ENCODE measurements around the gene ZNF853.
"Not testable (repeated sequence)": the region's sequence is repeated elsewhere in the genome, so short reads cannot be mapped to it uniquely, and the experiment has no call there.

Gene ZNF853

DNA sequence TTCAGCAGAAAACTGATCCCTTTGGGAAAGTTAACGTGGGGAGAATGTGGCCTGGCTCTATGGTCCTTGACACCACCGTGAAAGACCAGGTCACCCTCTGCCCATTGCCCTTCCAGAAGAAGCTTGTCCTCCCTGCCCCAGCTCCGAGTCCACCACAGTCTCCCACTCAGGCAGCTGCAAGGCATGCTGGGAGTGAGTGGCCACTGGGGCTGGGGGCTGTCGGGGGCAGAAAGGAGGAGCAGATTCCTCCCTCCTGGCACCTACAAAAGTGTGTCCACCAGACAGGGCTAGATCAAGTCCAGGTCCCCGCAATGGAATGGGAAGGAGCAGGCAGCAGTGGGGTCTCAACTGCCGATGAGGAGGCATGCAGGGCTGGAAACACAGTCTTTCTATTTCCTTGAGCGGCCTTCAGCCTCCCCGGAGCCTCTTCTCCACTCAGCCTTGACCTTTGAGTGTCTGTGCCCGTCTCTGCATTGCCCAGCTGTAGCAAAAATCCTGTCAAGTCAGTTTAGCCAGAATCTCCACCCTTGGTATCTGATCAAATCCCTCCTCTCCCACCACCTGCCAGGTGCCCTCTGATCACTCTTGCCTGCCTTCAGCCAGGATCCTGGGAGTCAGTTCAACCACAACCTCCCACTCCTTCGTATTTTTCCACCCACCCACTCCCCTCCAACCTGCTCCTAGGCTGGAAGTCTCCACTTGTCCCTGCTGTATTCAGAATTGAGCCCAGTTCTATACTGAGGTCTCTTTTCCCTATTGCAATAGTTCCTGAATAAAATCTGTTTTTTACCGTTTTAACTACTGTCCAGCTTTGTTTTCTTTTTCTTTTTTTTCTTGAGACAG lies 14.8 kb downstream of the ZNF853 start:
- DNase-seq: no peak
- in situ Hi-C loops (cut with MboI; ENCODE audit: low pct_unique_long_range_greater_than_20kb, low sequenced_read_pairs): no loop called here

DNA sequence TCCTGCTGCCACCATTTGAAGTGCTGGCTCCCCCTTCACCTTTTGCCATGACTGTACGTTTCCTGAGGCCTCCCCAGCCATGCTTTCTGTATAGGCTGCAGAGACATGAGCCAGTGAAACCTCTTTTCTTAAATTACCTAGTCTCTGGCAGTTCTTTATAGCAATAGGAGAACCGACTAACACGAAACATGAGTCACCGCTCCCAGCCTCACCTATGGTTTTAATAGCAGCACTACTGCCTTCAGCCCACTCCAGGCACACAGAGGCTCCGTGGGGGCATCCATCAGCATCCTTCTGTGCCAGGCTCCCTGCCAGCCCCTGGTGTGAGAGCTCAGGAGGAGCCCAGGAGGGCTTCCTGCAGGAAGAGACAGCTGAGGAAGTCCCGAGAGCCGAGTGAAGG lies 16.2 kb downstream of the ZNF853 start:
- DNase-seq: no peak
- in situ Hi-C loops (cut with MboI; ENCODE audit: low pct_unique_long_range_greater_than_20kb, low sequenced_read_pairs): no loop called here

DNA sequence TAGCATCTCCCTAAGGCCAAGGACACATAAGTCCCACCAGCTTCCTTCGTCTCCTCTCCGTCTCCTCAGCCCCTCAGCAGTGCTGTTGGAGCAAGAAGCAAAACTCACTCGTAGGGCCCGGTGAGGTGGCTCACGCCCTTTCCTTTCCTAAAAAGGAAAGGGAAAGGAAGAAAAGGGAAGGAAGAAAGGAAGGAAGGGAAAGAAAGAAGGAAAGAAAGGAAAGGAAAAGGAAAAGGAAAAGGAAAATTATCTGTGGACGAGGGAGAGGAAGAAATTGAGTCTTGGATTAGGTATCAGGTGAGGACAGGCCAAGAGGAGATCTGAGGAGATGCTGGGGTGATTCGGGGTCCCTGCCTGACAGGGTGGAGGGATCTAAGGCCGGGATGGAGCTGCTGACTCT lies 18.6 kb downstream of the ZNF853 start:
- in situ Hi-C loops (cut with MboI; ENCODE audit: low pct_unique_long_range_greater_than_20kb, low sequenced_read_pairs): no loop called here
- no peak for DNase-seq

DNA sequence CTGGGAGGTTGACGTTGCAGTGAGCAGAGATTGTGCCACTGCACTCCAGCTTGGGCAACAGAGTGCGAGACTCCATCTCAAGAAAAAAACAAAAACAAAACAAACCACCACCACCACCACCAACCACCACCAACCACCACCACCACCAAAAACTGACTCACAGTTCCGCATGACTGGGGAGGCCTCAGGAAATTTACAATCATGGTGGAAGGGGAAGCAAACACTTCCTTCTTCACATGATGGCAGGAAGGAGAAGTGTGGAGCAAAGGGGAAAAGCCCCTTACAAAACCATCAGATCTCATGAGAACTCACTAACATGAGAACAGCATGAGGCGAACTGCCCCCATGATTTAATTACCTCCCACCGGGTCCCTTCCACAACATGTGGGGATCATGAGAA lies 19.6 kb downstream of the ZNF853 start:
- in situ Hi-C loops (cut with MboI; ENCODE audit: low pct_unique_long_range_greater_than_20kb, low sequenced_read_pairs): not testable (repeated sequence)
- DNase-seq: peak; percentile 79

DNA sequence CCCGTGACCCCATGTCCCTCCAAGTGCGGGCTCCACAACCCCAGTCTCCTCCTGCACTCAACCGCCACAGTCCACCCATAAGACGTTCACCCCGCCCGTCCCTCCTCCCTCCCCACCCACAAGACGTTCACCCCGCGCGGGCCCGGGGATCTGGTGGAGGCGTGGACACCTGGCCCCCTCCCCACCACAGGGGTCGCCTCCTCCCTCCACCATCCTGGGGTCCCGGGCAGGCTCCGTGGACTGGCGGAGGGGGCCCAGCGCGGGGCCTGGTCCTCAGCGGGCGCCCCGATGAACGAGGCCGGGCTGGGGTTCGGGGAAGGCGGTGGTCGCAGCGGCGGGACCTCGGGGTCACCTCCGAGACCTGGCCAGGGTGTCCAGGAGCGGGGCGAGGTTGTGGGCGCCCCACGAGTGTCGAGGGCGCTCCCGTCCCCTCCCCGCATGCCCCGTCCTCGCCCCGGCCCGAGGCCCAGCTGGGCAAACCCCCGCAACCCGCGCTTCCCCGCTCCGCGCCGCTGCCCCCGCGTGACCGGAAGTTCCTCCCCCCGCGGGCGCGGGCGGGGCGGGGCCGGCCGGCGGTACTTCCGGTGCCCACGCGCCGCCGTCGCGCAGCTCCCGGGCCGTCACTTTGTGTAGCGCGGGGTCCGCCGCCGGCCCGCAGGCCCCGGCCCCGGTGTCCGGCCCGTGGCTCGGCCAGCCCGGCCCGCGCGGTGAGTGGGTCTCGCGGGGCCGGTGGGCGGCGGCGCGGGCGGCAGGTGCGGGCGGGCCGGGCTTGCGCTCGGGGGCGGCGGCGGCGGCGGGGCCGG lies 21.5 kb downstream of the ZNF853 start, which contains the start of gene ZNF316:
ZNF316 (plus strand) TSS at position 578 of the 803 bp plus-strand sequence. CDS start 5,092 bp downstream, outside the sequence.
- DNase-seq: no peak
- in situ Hi-C loops (cut with MboI; ENCODE audit: low pct_unique_long_range_greater_than_20kb, low sequenced_read_pairs): no loop called here

DNA sequence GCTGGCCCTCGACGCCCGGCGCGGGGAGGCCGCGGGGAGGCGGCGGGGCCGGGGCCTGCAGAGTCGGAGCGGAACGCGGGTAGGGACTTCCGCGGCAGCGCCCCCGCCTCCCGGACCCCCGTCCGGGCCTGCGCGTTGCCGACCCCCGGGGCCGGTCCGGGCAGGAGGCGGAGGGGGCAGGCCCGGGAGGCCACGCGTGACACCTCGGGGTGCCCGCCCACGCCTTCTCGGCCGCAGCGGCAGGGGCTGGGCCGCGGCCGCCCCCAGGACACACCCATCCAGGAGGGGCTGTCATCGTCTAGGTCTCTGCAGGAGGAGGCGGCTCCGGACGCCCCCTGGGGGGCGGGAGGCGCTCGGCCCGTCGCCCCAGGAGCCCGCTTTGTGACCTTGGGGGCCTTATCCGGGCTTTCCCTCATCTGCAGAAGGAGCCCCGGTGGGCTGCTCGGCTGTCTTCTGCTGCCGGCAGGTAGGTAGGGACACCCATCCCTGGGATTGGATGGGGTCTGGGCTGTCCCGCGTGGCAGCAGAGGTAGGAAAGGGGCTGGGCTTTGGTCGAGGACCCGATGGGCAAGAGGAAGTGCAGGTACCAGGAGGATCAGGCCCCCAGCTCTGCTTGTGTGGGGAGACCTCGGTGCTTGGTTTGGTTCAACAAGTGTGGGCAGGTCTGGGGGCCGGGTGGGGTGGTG lies 22.3 kb downstream of the ZNF853 start:
- DNase-seq: peak; percentile 74
- in situ Hi-C loops (cut with MboI; ENCODE audit: low pct_unique_long_range_greater_than_20kb, low sequenced_read_pairs): no loop called here

DNA sequence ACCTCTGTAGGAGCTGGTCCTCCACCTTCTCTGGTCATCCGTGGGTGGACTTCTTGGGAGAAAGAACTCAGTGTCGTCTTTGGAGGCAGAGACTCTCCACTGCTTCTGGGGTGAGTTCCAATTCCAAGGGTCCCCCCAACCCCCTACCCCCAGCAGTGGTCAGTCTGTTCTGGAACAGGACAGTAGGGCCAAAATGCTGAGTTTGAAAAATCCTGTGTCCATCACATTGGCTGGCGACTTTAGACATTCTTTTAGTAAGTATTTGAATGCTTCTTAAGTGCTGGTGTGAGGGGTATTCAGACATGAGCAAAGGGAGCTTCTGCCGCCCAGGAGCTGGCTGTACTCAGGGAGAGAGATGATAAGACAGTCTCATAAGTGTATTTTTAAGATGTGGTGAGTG lies 23.6 kb downstream of the ZNF853 start:
- no peak for DNase-seq
- in situ Hi-C loops (cut with MboI; ENCODE audit: low pct_unique_long_range_greater_than_20kb, low sequenced_read_pairs): no loop called here

DNA sequence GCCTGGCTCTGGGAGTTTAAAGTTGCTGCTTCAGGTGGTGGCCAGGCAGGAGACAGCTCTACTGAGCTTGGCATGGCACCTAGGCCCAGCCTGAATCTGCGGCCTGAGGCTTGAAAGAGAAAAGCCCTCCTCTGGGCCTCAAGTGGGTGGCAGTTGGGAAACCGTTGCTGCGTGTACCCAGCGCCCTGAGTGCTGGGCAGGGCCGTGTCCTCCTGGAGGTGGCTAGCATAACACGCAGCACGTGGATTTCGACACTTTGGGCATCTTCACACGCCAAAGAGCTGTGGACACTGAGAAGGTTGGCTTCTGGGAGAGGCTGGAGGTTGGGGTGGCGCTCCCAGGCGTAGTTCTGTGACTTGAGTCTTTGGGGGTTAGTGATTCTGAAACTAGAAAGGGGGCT lies 24.2 kb downstream of the ZNF853 start:
- in situ Hi-C loops (cut with MboI; ENCODE audit: low pct_unique_long_range_greater_than_20kb, low sequenced_read_pairs): no loop called here
- DNase-seq: no peak

DNA sequence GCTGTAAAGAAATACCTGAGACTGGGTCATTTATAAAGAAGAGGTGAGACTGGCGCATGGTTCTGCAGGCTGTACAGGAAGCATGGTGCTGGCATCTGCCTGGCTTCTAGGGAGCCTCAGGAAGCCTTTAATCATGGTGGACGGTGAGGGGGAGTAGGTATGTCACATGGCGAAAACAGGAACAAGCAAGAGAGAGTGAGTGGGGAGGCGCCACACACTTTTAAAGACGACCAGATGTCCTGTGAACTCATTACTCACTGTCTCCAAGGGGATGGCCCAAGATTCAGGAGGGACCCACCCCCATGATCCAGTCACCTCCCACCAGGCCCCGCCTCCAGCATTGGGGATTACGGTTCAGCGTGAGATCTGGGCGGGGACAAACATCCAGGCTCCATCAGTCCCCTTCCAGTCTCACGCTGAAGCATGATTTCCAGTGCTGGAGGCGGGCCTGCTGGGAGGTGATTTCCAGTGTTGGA lies 24.9 kb downstream of the ZNF853 start:
- in situ Hi-C loops (cut with MboI; ENCODE audit: low pct_unique_long_range_greater_than_20kb, low sequenced_read_pairs): no loop called here
- peak; percentile 82 for DNase-seq

DNA sequence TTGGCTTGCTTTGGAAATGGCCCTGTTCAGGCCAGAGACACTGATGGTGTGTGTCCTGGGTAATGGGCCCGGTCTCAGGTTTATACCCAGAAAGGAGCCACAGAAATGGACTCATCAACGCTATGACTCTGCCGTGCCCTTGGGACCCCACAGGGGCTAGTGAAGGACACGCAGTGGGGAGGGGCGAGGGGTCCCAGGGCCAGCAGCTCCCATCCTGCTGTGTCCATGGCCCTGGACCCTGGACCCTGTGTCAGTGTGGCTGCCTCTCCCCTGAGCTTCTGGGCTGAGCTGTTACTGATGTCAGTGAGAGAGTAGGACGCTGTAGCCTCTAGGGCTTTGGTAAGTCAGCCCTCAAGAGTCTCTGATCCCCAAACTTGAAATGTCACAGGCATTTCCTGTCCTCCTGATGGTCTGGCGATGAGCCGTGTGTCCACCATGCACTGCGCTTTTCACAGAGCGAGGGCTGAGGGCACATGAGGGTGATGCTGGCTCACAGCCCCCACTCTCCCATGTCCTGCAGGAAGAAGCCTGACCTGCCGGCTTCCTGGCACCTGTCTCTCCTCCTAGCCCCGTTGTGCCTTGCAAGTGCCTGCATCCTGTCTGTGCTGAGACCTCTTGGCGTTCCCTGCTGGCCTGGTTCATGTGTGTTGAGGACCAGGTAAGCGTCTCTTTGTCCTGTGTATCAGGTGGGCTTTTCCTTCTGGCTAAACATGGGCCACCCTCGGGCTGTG lies 26.1 kb downstream of the ZNF853 start:
- in situ Hi-C loops (cut with MboI; ENCODE audit: low pct_unique_long_range_greater_than_20kb, low sequenced_read_pairs): no loop called here

DNA sequence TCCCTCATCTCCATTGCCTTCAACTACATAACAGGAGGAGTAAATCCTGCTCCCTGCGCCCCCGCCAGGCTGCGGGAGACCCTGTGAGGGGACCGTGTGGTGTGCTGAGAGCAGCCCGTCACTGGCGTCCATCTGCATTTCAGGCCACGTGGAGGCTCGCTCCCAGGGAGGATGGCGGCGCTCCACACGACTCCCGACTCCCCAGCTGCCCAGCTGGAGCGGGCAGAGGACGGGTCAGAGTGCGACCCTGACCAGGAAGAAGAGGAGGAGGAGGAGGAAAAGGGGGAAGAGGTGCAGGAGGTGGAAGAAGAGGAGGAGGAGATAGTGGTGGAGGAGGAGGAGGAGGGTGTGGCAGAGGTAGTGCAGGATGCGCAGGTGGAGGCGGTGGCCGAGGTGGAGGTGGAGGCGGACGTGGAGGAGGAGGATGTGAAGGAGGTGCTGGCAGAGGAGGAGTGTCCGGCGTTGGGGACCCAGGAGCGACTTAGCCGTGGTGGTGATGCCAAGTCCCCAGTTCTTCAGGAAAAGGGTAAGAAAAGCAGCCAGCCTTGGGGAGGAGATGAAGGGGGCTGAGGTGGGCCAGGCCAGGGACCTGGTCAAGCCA lies 26.9 kb downstream of the ZNF853 start:
- in situ Hi-C loops (cut with MboI; ENCODE audit: low pct_unique_long_range_greater_than_20kb, low sequenced_read_pairs): no loop called here
- DNase-seq: no peak

More for the DNA sequence above, 26.1 kb downstream of the ZNF853 start:
- no peak for DNase-seq

DNA sequence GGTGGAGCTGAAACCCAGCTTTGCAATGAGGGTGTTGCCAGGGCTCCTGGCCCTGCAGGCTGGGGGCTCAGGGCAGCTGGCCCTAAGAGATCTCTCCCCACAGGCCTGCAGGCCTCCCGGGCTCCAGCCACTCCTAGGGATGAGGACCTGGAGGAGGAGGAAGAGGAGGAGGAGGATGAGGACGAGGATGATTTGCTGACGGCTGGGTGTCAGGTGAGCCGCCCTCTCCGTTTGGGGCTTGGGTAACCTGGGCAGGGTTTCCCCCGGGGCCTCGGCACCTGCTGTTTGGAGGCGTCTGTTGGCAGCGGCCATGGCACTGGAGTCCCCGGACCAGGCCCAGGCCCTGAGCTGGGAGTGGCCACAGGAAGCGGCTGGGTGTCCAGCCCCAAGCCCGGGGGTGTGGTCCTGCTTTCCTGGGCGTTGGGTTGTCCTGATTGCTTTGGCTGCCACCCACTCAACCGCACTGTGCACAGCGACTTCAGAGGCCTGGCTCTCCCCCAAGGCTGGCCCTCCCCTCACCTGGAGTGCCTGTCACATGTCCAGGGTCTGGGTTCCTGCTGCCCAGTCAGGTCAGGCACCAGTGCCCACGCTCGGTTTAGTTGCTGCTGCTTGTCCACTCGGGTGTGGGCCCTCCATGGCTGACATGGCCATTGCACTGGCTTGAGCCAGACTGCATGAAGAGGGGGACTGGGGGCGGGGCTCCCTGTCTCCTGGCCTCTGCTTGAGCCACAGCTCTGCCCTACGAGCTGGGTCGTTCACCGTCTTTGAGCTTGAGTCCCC lies 27.6 kb downstream of the ZNF853 start:
- in situ Hi-C loops (cut with MboI; ENCODE audit: low pct_unique_long_range_greater_than_20kb, low sequenced_read_pairs): no loop called here

DNA sequence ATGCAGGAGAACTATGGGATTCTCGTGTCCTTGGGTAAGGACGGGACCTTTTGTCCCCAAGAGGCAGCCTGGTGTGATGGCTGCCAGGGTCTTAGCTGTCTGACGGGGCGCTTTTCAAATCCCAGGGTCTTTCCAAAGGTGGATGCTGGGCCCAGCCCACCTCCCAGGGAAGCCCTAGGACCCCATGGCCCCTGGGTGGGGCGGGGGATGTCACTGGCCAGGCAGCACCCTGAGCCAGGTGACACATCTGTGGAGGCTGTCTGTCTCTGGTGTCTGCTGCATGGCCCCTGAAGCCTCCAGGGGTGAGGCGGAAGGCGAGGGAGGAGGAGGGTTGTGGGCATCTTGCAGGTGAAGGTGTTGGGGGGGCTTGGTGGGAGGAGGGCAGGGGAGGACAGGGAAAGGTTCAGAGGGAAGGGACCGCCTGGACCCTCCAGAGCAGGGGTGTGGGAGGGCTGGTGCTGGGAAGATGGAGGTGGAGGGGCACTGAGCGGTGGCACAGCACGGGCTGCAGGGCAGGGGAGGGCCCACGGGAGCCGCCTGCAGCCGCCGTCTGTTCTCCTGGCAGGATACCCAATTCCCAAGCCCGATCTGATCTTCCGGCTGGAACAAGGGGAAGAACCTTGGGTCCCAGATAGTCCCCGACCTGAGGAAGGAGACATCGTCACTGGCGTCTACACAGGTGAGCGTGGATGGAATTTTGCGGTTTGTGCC lies 28.7 kb downstream of the ZNF853 start:
- in situ Hi-C loops (cut with MboI; ENCODE audit: low pct_unique_long_range_greater_than_20kb, low sequenced_read_pairs): no loop called here
- DNase-seq: no peak

More for the DNA sequence above, 27.6 kb downstream of the ZNF853 start:
- no peak for DNase-seq

DNA sequence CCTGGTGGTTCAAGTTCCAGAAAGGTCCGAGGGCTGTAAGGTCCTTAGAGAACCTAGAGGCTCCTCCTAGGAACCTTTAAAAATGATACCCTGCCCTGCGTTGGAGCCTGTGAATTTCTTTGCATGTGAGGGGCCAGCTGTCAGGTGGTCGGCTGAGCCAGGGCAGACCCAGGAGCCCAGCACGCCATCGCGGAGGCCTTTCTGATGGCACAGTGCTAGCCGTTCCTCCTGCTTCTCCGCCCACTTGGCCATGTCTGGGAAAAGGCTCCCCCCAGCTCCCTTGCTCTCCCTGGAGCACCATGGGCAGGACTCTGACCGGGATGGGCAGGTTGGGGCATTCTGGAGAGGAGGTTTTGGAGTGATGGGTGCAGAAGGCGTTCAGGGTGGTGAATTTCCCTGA lies 29.3 kb downstream of the ZNF853 start:
- in situ Hi-C loops (cut with MboI; ENCODE audit: low pct_unique_long_range_greater_than_20kb, low sequenced_read_pairs): no loop called here

DNA sequence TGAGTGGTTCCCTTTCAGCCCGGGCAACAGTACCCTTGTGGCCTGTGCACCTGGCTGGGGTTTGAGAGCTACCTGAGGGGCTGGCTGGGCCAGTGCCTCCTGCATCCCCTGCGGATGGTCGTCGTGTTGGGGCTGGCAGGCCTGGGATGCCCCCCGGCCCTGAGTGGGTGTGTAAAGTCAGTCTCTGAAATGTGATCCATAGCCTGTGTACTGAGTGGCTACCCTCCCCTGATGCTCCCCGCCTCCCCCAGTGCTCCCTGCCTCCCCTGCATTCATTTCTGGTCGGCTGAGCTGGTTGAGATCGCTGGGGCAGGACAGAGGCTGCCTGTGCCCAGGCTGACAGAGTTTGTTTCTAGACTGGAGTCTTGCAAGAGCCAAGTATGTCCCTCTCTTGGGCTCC lies 31.1 kb downstream of the ZNF853 start:
- in situ Hi-C loops (cut with MboI; ENCODE audit: low pct_unique_long_range_greater_than_20kb, low sequenced_read_pairs): no loop called here
- DNase-seq: no peak

More for the DNA sequence above, 29.3 kb downstream of the ZNF853 start:
- no peak for DNase-seq

DNA sequence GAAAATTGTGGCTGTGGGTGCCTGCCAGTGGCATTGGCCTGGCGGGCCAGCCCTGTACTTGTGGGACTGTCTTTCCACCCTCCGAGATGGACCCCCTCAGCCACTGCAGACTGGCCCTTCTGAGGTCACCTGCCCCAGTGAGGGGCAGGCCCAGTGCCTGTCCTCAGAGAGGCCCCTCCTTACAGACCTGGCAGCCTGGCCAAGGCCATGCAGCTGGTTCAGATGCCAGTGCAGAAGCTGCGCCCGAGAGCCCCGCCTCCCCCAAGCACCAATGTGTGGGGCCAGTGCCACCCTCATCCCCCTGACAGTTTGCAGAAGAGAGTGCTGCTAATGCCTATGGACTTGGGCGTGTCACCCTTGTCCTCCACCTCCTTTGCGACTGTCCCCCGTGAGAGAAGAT lies 31.7 kb downstream of the ZNF853 start:
- no peak for DNase-seq
- in situ Hi-C loops (cut with MboI; ENCODE audit: low pct_unique_long_range_greater_than_20kb, low sequenced_read_pairs): no loop called here

DNA sequence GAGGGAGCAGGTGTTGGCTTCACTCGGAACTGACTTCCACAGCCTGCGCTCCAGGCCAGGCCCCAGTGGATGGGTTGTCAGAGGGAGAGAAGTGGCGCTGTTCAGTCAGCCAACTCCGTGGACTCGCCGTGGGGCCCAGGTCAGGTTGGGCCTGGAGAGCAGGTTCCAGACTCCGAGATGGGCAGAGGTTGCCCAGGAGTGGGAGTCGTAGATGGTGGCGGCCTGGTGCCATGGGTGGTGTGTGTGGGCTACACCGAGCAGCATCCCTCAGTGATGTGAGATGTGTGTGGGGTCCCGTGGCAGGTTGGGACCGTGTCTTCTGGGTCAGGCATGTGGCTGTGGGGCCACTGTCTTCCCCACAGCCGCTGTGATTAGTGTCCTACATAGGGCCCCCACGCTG lies 32.1 kb downstream of the ZNF853 start:
- in situ Hi-C loops (cut with MboI; ENCODE audit: low pct_unique_long_range_greater_than_20kb, low sequenced_read_pairs): no loop called here
- DNase-seq: no peak

All from KBM-7 (cell line).